ENCODE results near the gene CDV3. TPM values are rescaled to one million over a fixed set of nuclear protein-coding genes. Genes with fewer than 3 reads are reported as not detected.

CDV3 gene
- total and polyA plus RNA-seq, 4 donors = 37.5 to 82.6 (median 53.1) TPM

GRCh38 chr3:133600572-133601081 is 27.1 kb downstream of the CDV3 start:
- 95% methylated on average over 1 of the region's 1 CpG for WGBS
- Histone ChIP-seq H3K27ac (ENCODE audit: low read depth in 1 of 2, low read length in 2 of 2) (no peak overlapping the region), H3K36me3 (ENCODE audit: control insufficient read depth in 4 of 4, insufficient read depth in 3 of 4, low read depth in 1 of 4, low read length in 3 of 4) (no peaks in the 10 kb centered on the region), H3K9ac (ENCODE audit: low read depth in 1 of 2, low read length in 2 of 2) (no peak overlapping the region), H3K27me3 (ENCODE audit: control insufficient read depth in 4 of 4, insufficient read depth in 4 of 4, low read length in 3 of 4) (no peaks in the 10 kb centered on the region), H3K4me3 (ENCODE audit: low read depth in 1 of 3, low read length in 3 of 3) (no peak overlapping the region), H3K4me1 (ENCODE audit: control insufficient read depth in 4 of 4, insufficient read depth in 4 of 4, low read length in 3 of 4) (no peaks in the 10 kb centered on the region), H3K9me3 (ENCODE audit: control insufficient read depth in 4 of 4, low read length in 3 of 4) (no peaks in the 10 kb centered on the region)
- no peak for TF ChIP-seq FOXA2 (IDR thresholded peaks at IDR 0.05)
- TF ChIP-seq REST (IDR thresholded peaks at IDR 0.05) = no peak
- TF ChIP-seq TAF1 (conservative IDR thresholded peaks at IDR 0.05) = no peak
- TF ChIP-seq CTCF (IDR thresholded peaks at IDR 0.05; ENCODE audit: low read depth, low read length, missing input control) = no peak
- DNase-seq (ENCODE audit: low spot score) = no peak

- Histone ChIP-seq H3K27ac (ENCODE audit: low read depth in 1 of 2, low read length in 2 of 2) (no peak overlapping the region), H3K9ac (ENCODE audit: low read depth in 1 of 2, low read length in 2 of 2) (no peak overlapping the region), H3K27me3 (ENCODE audit: control insufficient read depth in 4 of 4, insufficient read depth in 4 of 4, low read length in 3 of 4) (no peaks in the 10 kb centered on the region), H3K9me3 (ENCODE audit: control insufficient read depth in 4 of 4, low read length in 3 of 4) (no peaks in the 10 kb centered on the region), H3K36me3 (ENCODE audit: control insufficient read depth in 4 of 4, insufficient read depth in 3 of 4, low read depth in 1 of 4, low read length in 3 of 4) (peaks cover 0 to 17% (median 10%) of the 10 kb centered on the region in 4 donors), H3K4me1 (ENCODE audit: control insufficient read depth in 4 of 4, insufficient read depth in 4 of 4, low read length in 3 of 4) (peaks cover 0 to 5% (median 0%) of the 10 kb centered on the region in 4 donors), H3K4me3 (ENCODE audit: low read depth in 1 of 3, low read length in 3 of 3) (no peak overlapping the region)
- 92% methylated on average over 1 of the region's 1 CpG for whole genome bisulfite sequencing
- DNase-seq (ENCODE audit: low spot score) = no peak
- TF ChIP-seq ATF3 (IDR thresholded peaks at IDR 0.05) (no peak), REST (IDR thresholded peaks at IDR 0.05) (no peak), HNF4G (IDR thresholded peaks at IDR 0.05) (peak; percentile 43), SP1 (IDR thresholded peaks at IDR 0.05) (peak; percentile 19), FOXA1 (IDR thresholded peaks at IDR 0.05) (no peak), MAX (IDR thresholded peaks at IDR 0.05) (no peak), HNF4A (conservative IDR thresholded peaks at IDR 0.05) (peak; percentile 73 to 81), TAF1 (conservative IDR thresholded peaks at IDR 0.05) (no peak), JUND (IDR thresholded peaks at IDR 0.05) (no peak), FOXA2 (IDR thresholded peaks at IDR 0.05) (no peak), ZBTB33 (IDR thresholded peaks at IDR 0.05) (no peak), RAD21 (IDR thresholded peaks at IDR 0.05) (peak in 1 of 2 donors; percentile 15), YY1 (IDR thresholded peaks at IDR 0.05) (no peak), EGR1 (IDR thresholded peaks at IDR 0.05; ENCODE audit: low read depth in 2 of 2) (no peak), NR2F2 (IDR thresholded peaks at IDR 0.05) (no peak), RXRA (IDR thresholded peaks at IDR 0.05) (no peak), GABPA (IDR thresholded peaks at IDR 0.05 in 1 of 2, conservative IDR thresholded peaks at IDR 0.05 in 1 of 2) (no peak), CTCF (IDR thresholded peaks at IDR 0.05; ENCODE audit: low read depth, low read length, missing input control) (no peak)
Observed at GRCh38 chr3:133606342-133606741, 32.9 kb downstream of the CDV3 start.

Data from liver (tissue), 9 donors.